Measurements from ENCODE around the gene ZCCHC7.

ZCCHC7 gene

DNA sequence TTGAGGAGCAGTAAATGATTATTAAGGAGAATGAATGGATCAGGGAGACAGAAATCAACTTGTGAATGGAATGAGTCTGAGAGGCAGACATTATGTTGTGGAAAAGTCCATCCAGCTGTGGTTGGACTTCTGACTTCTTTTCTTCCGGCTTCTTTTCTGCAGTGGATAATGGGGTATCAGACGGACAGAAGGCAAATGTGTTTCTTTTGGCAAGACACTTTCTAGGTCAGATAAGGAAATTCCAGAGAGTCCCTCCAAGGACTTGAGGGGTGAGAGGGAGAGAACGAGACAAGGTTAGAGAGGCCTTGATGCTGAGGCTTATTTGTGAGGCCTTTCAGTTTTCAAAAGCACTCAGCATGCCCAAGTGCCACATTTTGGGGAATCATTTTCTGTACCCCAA, 285.0 kb downstream of the ZCCHC7 start:
- TF ChIP-seq, protein P1, sequence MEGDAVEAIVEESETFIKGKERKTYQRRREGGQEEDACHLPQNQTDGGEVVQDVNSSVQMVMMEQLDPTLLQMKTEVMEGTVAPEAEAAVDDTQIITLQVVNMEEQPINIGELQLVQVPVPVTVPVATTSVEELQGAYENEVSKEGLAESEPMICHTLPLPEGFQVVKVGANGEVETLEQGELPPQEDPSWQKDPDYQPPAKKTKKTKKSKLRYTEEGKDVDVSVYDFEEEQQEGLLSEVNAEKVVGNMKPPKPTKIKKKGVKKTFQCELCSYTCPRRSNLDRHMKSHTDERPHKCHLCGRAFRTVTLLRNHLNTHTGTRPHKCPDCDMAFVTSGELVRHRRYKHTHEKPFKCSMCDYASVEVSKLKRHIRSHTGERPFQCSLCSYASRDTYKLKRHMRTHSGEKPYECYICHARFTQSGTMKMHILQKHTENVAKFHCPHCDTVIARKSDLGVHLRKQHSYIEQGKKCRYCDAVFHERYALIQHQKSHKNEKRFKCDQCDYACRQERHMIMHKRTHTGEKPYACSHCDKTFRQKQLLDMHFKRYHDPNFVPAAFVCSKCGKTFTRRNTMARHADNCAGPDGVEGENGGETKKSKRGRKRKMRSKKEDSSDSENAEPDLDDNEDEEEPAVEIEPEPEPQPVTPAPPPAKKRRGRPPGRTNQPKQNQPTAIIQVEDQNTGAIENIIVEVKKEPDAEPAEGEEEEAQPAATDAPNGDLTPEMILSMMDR (conservative IDR thresholded peaks at IDR 0.05; ENCODE audit: low read depth): no peak
- DNase-seq (ENCODE audit: low spot score): no peak
- H3K27ac ChIP-seq: no peak overlapping the region
- POLR2A ChIA-PET (ENCODE audit: low non-redundant PET): no interaction called here
- CTCF ChIA-PET: no interaction called here

DNA sequence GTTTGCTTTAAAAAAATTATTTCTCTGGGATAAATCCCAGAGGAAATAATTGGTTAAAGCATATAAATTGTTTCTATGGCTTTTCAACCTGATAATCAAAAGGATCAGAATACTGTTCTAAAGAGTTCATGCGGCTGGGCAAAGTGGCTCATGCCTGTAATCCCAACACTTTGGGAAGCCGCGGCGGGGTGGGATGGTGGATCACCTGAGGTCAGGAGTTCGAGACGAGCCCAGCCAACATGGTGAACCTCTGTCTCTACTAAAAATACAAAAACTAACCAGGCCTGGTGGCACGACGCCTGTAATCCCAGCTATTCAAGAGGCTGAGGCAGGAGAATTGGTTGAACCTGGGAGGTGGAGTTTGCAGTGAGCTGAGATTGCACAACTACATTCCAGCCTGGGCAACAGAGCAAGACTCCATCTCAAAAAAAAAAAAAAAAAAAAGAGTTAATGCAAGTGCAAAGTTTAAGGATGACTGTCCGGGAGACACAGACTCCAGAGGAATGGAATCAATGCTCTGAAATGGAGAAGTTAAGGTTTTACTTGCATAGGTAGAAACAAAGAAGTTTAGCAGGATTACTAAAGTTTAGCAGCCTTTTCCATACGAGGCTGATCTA, 285.5 kb downstream of the ZCCHC7 start:
- TF ChIP-seq, protein P1 (conservative IDR thresholded peaks at IDR 0.05; ENCODE audit: low read depth): no peak
- DNase-seq (ENCODE audit: low spot score): no peak
- POLR2A ChIA-PET (ENCODE audit: low non-redundant PET): no interaction called here
- CTCF ChIA-PET: interaction anchor here (0.6 kb wide), 1 partner anchor 480 kb away, joined by 3 read pairs; no protein-coding TSS in a partner anchor
- no peak overlapping the region for H3K27ac ChIP-seq

DNA sequence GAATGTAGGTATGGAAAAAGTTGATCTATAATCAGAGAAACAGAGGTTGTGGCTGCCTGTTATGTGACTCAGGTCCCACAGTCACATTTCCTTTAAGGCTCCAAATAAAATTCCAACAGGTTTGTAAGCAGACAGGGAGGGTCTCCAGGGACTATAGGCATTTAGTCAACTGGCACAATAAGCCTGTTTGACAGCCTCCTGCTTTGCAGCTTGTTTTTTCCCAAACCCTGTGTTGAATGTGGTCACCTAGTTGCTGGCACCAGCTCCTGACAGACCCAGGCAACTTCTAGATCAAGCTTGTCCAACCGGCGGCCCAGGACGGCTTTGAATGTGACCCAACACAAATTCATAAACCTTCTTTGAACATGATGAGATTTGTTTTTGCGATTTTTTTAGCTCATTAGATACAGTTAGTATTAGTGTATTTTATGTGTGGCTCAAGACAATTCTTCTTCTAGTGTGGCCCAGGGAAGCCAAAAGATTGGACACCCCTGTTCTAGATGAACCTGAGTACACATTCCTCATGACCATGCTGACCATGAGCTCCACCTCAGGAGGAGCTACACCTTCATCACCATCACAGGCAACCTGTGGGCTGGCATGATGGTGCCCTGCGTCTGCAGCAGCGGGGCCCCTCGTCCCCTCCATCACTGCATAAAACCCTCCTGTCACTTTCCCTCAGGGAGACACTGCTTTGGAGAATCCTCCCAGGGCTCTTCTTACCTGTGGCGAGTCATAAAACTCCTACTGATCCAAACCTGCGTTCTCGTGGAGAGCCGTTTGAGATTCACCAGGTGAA, 286.4 kb downstream of the ZCCHC7 start:
- TF ChIP-seq, protein P1 (conservative IDR thresholded peaks at IDR 0.05; ENCODE audit: low read depth): no peak
- DNase-seq (ENCODE audit: low spot score): no peak
- ChIA-PET CTCF (no interaction called here), POLR2A (ENCODE audit: low non-redundant PET) (no interaction called here)
- H3K27ac ChIP-seq: no peak overlapping the region

DNA sequence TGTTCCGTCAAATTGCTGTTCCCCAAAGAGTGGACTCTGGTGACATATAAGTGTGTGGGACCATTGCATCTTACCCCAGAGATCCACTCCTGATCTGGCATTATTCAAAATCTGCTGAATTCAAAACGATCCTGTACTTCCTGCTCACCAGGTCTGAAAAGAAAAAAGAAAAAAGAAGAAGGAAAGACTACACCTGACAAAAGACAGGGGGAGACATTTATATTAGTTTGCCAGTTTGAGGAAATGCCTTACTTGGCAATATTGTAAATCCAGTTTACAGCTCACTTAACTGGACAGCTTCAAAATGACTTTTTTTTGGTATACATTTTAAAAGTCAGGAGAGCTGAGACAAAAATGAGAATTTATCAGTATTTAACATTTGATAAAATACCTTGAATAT, 287.1 kb downstream of the ZCCHC7 start:
- CTCF ChIA-PET: interaction anchor here (0.6 kb wide), 1 partner anchor 503 kb away, joined by 12 read pairs; no protein-coding TSS in a partner anchor
- TF ChIP-seq, protein P1 (conservative IDR thresholded peaks at IDR 0.05; ENCODE audit: low read depth): peak; percentile 52
- DNase-seq (ENCODE audit: low spot score): peak; percentile 28
- H3K27ac ChIP-seq: no peak overlapping the region
- POLR2A ChIA-PET (ENCODE audit: low non-redundant PET): interaction anchor here (0.6 kb wide), 1 partner anchor 329 kb away, joined by 3 read pairs; no protein-coding TSS in a partner anchor
